Occipital lobe (tissue), 2 donors: ENCODE measurements around the gene PRMT3. TPM values are rescaled to one million over a fixed set of nuclear protein-coding genes. Genes with fewer than 3 reads are reported as not detected.
"Not testable (repeated sequence)": the region's sequence is repeated elsewhere in the genome, so short reads cannot be mapped to it uniquely, and the experiment has no call there.

Source experiments
- DNase-seq: peaks from one replicate; lab custom pipeline; 2025; lab: John Stamatoyannopoulos, UW
- total RNA-seq: library from RNA; depleted of rRNA; stranded (reverse); fragments of >200 nt; gene quantifications from one replicate; pipeline ENCODE4 v1.2.3, GENCODE V29; 2014

Gene PRMT3
- total RNA-seq, 1 donor from 2014 or later = 27.6 TPM

GRCh38 chr11:20457001-20457799, 69.7 kb downstream of the PRMT3 start:
- no peak for DNase-seq

- DNase-seq = no peak
Observed at GRCh38 chr11:20457934-20458680, 70.6 kb downstream of the PRMT3 start.

GRCh38 chr11:20458905-20459632, 71.6 kb downstream of the PRMT3 start:
- DNase-seq = no peak

- DNase-seq = no peak
Observed at GRCh38 chr11:20459865-20460264, 72.3 kb downstream of the PRMT3 start.

- DNase-seq = no peak
Observed at GRCh38 chr11:20464518-20464917, 77.0 kb downstream of the PRMT3 start.

GRCh38 chr11:20467487-20468185, 80.1 kb downstream of the PRMT3 start:
- no peak for DNase-seq

- DNase-seq = no peak
Observed at GRCh38 chr11:20470348-20470747, 82.8 kb downstream of the PRMT3 start.

GRCh38 chr11:20471929-20472328, 84.4 kb downstream of the PRMT3 start:
- not testable (repeated sequence) for DNase-seq

- no peak for DNase-seq
Observed at GRCh38 chr11:20474176-20474881, 86.8 kb downstream of the PRMT3 start.

- no peak for DNase-seq
Observed at GRCh38 chr11:20474882-20475517, 87.5 kb downstream of the PRMT3 start.

- no peak for DNase-seq
Observed at GRCh38 chr11:20477418-20478090, 90.0 kb downstream of the PRMT3 start.

GRCh38 chr11:20479513-20479912, 92.0 kb downstream of the PRMT3 start:
- DNase-seq = no peak

GRCh38 chr11:20483931-20484330, 96.4 kb downstream of the PRMT3 start:
- DNase-seq = no peak

- DNase-seq = not testable (repeated sequence)
Observed at GRCh38 chr11:20484416-20484815, 96.9 kb downstream of the PRMT3 start.

- no peak for DNase-seq
Observed at GRCh38 chr11:20488352-20488751, 100.8 kb downstream of the PRMT3 start.

- no peak for DNase-seq
Observed at GRCh38 chr11:20489948-20490347, 102.4 kb downstream of the PRMT3 start.

GRCh38 chr11:20493340-20493739, 105.8 kb downstream of the PRMT3 start:
- DNase-seq = no peak

- DNase-seq = no peak
Observed at GRCh38 chr11:20497124-20497792, 109.7 kb downstream of the PRMT3 start.

GRCh38 chr11:20501252-20501651, 113.7 kb downstream of the PRMT3 start:
- DNase-seq = no peak
